SU-DHL-6 (cell line): Measurements from ENCODE around the gene CDKAL1.

Experiments used
- H2AFZ ChIP-seq: fragments of 200-600 bp; sonication (generic); 2 replicates; pipeline ENCODE4 v1.6.1; 2014; ENCODE audit warnings: low read depth, mild to moderate bottlenecking, moderate library complexity, mixed read lengths, antibody characterized with exemption, low read length; ENCODE audit not compliant: severe bottlenecking
- H3F3A ChIP-seq: fragments of 200-600 bp; shearing (Covaris generic); 2 replicates; pipeline ENCODE4 v1.6.0; 2016; ENCODE audit warnings: antibody characterized with exemption, mild to moderate bottlenecking; ENCODE audit not compliant: insufficient read depth
- H3K27ac ChIP-seq: fragments of 200-600 bp; sonication (generic); 2 replicates; pipeline ENCODE4 v1.5.1; 2016; ENCODE audit warnings: low read depth, mild to moderate bottlenecking, low read length, moderate library complexity, mixed read lengths
- H3K27me3 ChIP-seq: fragments of 200-600 bp; sonication (generic), shearing (Covaris generic); 2 replicates; pipeline ENCODE4 v1.6.0; 2014; ENCODE audit warnings: mild to moderate bottlenecking, low read length
- H3K36me3 ChIP-seq: fragments of 200-600 bp; sonication (generic); 2 replicates; pipeline ENCODE4 v1.6.1; 2014; ENCODE audit warnings: mild to moderate bottlenecking, low read length, mixed read lengths
- H3K4me2 ChIP-seq: fragments of 300-600, 200-600 bp; shearing (Covaris generic), sonication (generic); 2 replicates; pipeline ENCODE4 v1.6.0; 2014; ENCODE audit warnings: low read length, low read depth, mild to moderate bottlenecking; ENCODE audit not compliant: poor library complexity, severe bottlenecking
- H3K4me3 ChIP-seq: fragments of 200-600 bp; sonication (generic); 2 replicates; pipeline ENCODE4 v1.5.1; 2014; ENCODE audit warnings: antibody characterized with exemption, low read length, mild to moderate bottlenecking, mixed read lengths; ENCODE audit not compliant: insufficient read depth, poor library complexity, severe bottlenecking
- H3K79me2 ChIP-seq: fragments of 200-600 bp; sonication (generic); 2 replicates; pipeline ENCODE4 v1.6.1; 2014; ENCODE audit warnings: mild to moderate bottlenecking, low read length, moderate library complexity; ENCODE audit not compliant: insufficient read depth
- H3K9ac ChIP-seq: fragments of 200-600 bp; sonication (generic); 2 replicates; pipeline ENCODE4 v1.7.0; 2014; ENCODE audit warnings: mild to moderate bottlenecking, low read length
- H3K9me2 ChIP-seq: fragments of 200-600 bp; sonication (generic); replicated peaks from 2 replicates; pipeline ENCODE4 v1.6.1; 2014; ENCODE audit warnings: low read length; ENCODE audit not compliant: insufficient read depth
- H3K9me3 ChIP-seq: fragments of 200-600 bp; sonication (generic); 2 replicates; pipeline ENCODE4 v1.6.1; 2014; ENCODE audit warnings: low read length, mixed read lengths; ENCODE audit not compliant: insufficient read depth
- H4K20me1 ChIP-seq: fragments of 200-600 bp; sonication (generic); 2 replicates; pipeline ENCODE4 v1.6.1; 2014; ENCODE audit warnings: low read depth, mild to moderate bottlenecking, antibody characterized with exemption, low read length, moderate library complexity, mixed read lengths
- CTCF ChIP-seq: fragments of 200-600 bp; sonication (generic); IDR thresholded peaks from one replicate; pipeline ENCODE4 v1.5.1; 2017; ENCODE audit warnings: antibody characterized with exemption, mild to moderate bottlenecking, low read length, moderate library complexity; ENCODE audit not compliant: insufficient read depth, poor library complexity, severe bottlenecking
- EZH2phosphoT487 ChIP-seq: fragments of 200-600 bp; sonication (generic), shearing (Covaris generic); conservative IDR thresholded peaks from 2 replicates; pipeline ENCODE4 v1.6.1; 2018; ENCODE audit warnings: mild to moderate bottlenecking, antibody characterized with exemption, low read length, moderate library complexity, mixed read lengths

CDKAL1 gene

GRCh38 chr6:21078497-21078896, 544.2 kb downstream of the CDKAL1 start:
- no peaks in the 10 kb centered on the region for H3K79me2 ChIP-seq
- H3K27me3 ChIP-seq: no peaks in the 10 kb centered on the region
- H2AFZ ChIP-seq: no peak overlapping the region
- H3K9me2 ChIP-seq: no peaks in the 10 kb centered on the region
- no peak overlapping the region for H3K27ac ChIP-seq
- TF ChIP-seq EZH2phosphoT487 (no peak), CTCF (no peak)
- no peaks in the 10 kb centered on the region for H3F3A ChIP-seq
- H3K4me2 ChIP-seq: no peak overlapping the region
- no peak overlapping the region for H3K4me3 ChIP-seq
- H3K9ac ChIP-seq: no peak overlapping the region
- peaks cover 2% of the 10 kb centered on the region; the same call in 1 of the 2 replicates for H3K36me3 ChIP-seq
- no peaks in the 10 kb centered on the region for H4K20me1 ChIP-seq
- H3K9me3 ChIP-seq: no peaks in the 10 kb centered on the region

GRCh38 chr6:21079468-21080048, 545.3 kb downstream of the CDKAL1 start:
- no peak overlapping the region for H3K4me3 ChIP-seq
- H3K9me3 ChIP-seq: no peaks in the 10 kb centered on the region
- H3K79me2 ChIP-seq: no peaks in the 10 kb centered on the region
- no peaks in the 10 kb centered on the region for H3F3A ChIP-seq
- no peak overlapping the region for H3K27ac ChIP-seq
- H3K4me2 ChIP-seq: no peak overlapping the region
- no peak overlapping the region for H2AFZ ChIP-seq
- no peaks in the 10 kb centered on the region for H3K27me3 ChIP-seq
- no peak overlapping the region for H3K9ac ChIP-seq
- no peaks in the 10 kb centered on the region for H3K9me2 ChIP-seq
- H3K36me3 ChIP-seq: no peaks in the 10 kb centered on the region
- no peaks in the 10 kb centered on the region for H4K20me1 ChIP-seq
- TF ChIP-seq CTCF: no peak
- TF ChIP-seq EZH2phosphoT487: no peak

- H3K27ac ChIP-seq: no peak overlapping the region
- H3K36me3 ChIP-seq: no peaks in the 10 kb centered on the region
- TF ChIP-seq CTCF (no peak), EZH2phosphoT487 (no peak)
- H4K20me1 ChIP-seq: no peaks in the 10 kb centered on the region
- H3K9me3 ChIP-seq: no peaks in the 10 kb centered on the region
- no peaks in the 10 kb centered on the region for H3K9me2 ChIP-seq
- no peaks in the 10 kb centered on the region for H3K79me2 ChIP-seq
- no peaks in the 10 kb centered on the region for H3F3A ChIP-seq
- no peak overlapping the region for H3K9ac ChIP-seq
- no peak overlapping the region for H2AFZ ChIP-seq
- no peak overlapping the region for H3K4me2 ChIP-seq
- H3K27me3 ChIP-seq: no peaks in the 10 kb centered on the region
- H3K4me3 ChIP-seq: no peak overlapping the region
These were observed 546.0 kb downstream of the CDKAL1 start for GRCh38 chr6:21080221-21080620.

GRCh38 chr6:21082091-21082490, 547.8 kb downstream of the CDKAL1 start:
- TF ChIP-seq EZH2phosphoT487: no peak
- TF ChIP-seq CTCF: no peak
- H3K9ac ChIP-seq: no peak overlapping the region
- H3K9me2 ChIP-seq: no peaks in the 10 kb centered on the region
- no peaks in the 10 kb centered on the region for H4K20me1 ChIP-seq
- no peak overlapping the region for H3K4me2 ChIP-seq
- H3K27me3 ChIP-seq: no peaks in the 10 kb centered on the region
- no peaks in the 10 kb centered on the region for H3K36me3 ChIP-seq
- H3K27ac ChIP-seq: no peak overlapping the region
- no peaks in the 10 kb centered on the region for H3K9me3 ChIP-seq
- H3K79me2 ChIP-seq: no peaks in the 10 kb centered on the region
- H3F3A ChIP-seq: no peaks in the 10 kb centered on the region
- H2AFZ ChIP-seq: no peak overlapping the region
- no peak overlapping the region for H3K4me3 ChIP-seq
